ENCODE results near the gene MRPL47.

Gene MRPL47

GRCh38 chr3:179560791-179561190, 43.6 kb downstream of the MRPL47 start:
- no peak for TF ChIP-seq CTCF (IDR thresholded peaks at IDR 0.05; ENCODE audit: low read length, missing control alignments)
- no peak for DNase-seq (ENCODE audit: low read depth)
- no peak overlapping the region for H3K4me3 ChIP-seq (replicated peaks; ENCODE audit: low read depth, low read length)

- H3K4me3 ChIP-seq (replicated peaks; ENCODE audit: low read depth, low read length): no peak overlapping the region
- peak; percentile 91 for DNase-seq (ENCODE audit: low read depth)
- TF ChIP-seq CTCF (IDR thresholded peaks at IDR 0.05; ENCODE audit: low read length, missing control alignments): peak; percentile 94
These were observed 45.6 kb downstream of the MRPL47 start for GRCh38 chr3:179558742-179559364.

- H3K4me3 ChIP-seq (replicated peaks; ENCODE audit: low read depth, low read length): no peak overlapping the region
- TF ChIP-seq CTCF (IDR thresholded peaks at IDR 0.05; ENCODE audit: low read length, missing control alignments): no peak
- no peak for DNase-seq (ENCODE audit: low read depth)
These were observed 52.9 kb downstream of the MRPL47 start for GRCh38 chr3:179551349-179552105.

GRCh38 chr3:179546814-179547241, 57.6 kb downstream of the MRPL47 start:
- no peak for TF ChIP-seq CTCF (IDR thresholded peaks at IDR 0.05; ENCODE audit: low read length, missing control alignments)
- no peak overlapping the region for H3K4me3 ChIP-seq (replicated peaks; ENCODE audit: low read depth, low read length)
- no peak for DNase-seq (ENCODE audit: low read depth)

GRCh38 chr3:179544981-179545645, 59.3 kb downstream of the MRPL47 start:
- H3K4me3 ChIP-seq (replicated peaks; ENCODE audit: low read depth, low read length): no peak overlapping the region
- no peak for TF ChIP-seq CTCF (IDR thresholded peaks at IDR 0.05; ENCODE audit: low read length, missing control alignments)
- peak; percentile 57 for DNase-seq (ENCODE audit: low read depth)

- no peak for TF ChIP-seq CTCF (IDR thresholded peaks at IDR 0.05; ENCODE audit: low read length, missing control alignments)
- DNase-seq (ENCODE audit: low read depth): no peak
- H3K4me3 ChIP-seq (replicated peaks; ENCODE audit: low read depth, low read length): no peak overlapping the region
These were observed 62.1 kb downstream of the MRPL47 start for GRCh38 chr3:179542375-179542774.

Measured in fibroblast of pulmonary artery (primary cell).